SKM-1 (cell line): ENCODE results near the gene ZSWIM5.
"Not testable (repeated sequence)": the region's sequence is repeated elsewhere in the genome, so short reads cannot be mapped to it uniquely, and the experiment has no call there.

ENCODE experiments used
- DNase-seq: peaks from one replicate; lab custom pipeline; 2025; ENCODE audit not compliant: unreplicated experiment; lab: John Stamatoyannopoulos, UW

Gene ZSWIM5

DNA sequence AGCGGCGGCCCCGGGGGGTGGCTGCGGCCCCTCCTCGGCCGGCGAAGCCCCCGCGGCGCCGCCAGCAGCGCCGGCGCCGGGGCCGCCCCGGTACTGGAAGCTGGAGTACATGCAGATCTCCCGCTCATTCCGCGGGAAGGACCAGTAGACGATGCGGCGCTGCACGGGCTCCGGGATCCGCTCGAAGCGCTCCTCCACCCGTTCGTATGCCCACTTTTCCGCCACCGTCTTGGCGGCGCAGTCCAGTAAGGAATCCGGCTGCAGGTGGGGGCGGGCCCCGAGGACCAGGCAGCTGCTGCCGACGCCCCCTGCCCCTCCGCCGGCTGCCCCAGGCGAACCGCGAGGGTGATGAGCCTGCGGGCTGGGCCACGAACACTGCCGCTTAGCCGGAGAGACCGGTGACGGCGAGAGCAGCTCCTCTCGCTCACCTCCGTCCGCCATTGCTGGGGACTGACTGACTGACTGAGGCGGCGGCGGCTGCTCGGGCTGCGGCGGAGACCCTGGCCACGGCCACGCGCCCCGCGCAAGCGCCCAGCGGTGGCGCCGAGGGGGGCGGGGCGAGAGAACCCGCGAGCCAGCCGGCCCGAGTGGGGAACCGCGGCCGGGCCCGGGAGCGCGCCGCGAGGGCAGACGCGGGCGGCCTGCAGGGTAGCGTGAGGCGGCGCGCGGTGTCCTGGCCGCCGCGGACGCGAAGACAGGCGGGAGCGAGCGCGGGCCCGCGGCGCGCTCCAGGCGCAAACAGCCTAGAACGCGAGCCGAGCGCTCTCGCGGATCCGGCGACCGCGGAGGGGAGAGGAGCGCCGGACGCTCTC, at the start of gene ZSWIM5:
Gene ZSWIM5, minus strand, starts transcription at position 696 of the 812 bp plus-strand sequence. Its CDS starts 255 bp downstream, at position 441.
- DNase-seq = no peak

DNA sequence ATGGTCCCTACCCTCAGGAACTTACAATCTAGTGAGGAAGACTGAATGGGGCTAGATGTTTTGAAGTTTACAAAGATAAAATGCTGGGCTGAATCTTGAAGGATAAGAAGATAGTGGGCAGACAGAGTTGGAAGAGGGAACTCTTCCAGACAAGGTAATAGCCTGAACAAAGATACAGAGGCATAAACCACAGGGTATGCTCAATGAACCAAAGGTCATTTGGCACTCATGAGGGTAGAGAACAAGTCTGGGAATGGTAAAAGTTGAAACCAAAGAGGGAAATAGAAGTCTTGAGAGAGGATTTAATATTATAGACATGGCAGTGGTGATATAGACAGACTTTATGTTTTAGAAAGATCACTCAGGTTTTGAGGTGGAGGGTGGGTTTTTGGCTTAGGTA, 48.1 kb upstream of the ZSWIM5 start:
- no peak for DNase-seq

DNA sequence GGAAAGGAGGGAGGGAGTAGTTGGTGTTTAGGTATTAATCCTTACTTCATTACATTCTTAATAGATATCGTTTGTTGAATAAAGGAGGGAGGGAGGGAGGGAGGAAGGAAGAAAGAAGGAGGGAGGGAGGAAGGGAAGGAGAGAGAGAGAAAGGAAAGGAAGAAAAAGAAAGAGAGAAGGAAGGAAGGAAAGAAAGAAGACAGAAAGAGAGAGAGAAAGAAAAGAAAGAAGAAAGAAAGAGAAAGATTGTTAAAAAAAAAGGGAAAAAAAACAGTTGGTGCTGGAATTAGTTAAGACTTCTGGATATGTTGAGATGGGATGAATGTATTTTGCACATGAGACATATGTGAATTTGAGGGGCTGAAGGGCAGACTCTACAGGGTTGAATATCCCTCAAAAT, 44.1 kb upstream of the ZSWIM5 start:
- DNase-seq = no peak

DNA sequence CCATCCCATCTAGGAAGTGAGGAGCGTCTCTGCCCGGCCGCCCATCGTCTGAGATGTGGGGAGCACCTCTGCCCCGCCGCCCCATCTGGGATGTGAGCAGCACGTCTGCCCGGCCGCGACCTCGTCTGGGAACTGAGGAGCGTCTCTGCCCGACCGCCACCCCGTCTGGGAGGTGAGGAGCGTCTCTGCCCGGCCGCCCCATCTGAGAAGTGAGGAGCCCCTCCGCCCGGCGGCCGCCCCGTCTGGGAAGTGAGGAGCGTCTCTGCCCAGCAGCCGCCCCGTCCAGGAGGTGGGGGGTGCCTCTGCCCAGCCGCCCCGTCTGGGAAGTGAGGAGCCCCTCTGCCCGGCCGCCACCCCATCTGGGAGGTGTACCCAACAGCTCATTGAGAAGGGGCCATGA, 41.6 kb upstream of the ZSWIM5 start:
- not testable (repeated sequence) for DNase-seq

DNA sequence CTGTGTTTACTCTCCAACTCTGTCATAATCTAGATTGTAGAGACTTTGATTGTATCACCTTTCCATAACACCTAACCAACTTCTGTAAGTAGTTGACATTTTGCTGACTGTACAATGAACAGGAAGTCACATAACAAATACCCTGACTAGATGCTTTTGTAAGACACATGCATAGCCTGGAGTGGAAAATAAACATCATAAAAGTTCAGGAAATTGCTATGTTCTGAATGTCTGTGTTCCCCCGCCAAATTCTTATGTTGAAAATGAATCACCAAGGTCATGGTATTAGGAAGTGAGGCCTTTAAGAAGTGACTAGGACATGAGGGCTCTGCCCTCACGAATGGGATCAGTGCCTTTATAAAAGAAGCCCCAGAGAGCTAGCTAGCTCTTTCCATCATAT, 40.4 kb upstream of the ZSWIM5 start:
- no peak for DNase-seq

DNA sequence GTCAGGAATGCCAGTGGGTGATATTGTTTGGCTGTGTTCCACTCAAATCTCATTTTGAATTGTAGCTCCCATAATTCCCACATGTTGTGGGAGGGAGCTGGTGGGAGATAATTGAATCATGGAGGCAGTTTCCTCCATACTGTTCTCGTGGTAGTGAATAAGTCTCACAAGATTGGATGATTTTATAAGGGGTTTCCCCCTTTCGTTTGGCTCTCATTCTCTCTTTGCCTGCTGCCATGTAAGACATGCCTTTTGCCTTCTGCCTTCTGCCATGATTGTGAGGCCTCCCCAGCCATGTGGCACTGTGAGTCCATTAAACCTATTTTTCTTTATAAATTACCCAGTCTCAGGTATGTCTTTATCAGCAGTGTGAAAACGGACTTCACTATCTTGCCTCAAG, 40.0 kb upstream of the ZSWIM5 start:
- not testable (repeated sequence) for DNase-seq

DNA sequence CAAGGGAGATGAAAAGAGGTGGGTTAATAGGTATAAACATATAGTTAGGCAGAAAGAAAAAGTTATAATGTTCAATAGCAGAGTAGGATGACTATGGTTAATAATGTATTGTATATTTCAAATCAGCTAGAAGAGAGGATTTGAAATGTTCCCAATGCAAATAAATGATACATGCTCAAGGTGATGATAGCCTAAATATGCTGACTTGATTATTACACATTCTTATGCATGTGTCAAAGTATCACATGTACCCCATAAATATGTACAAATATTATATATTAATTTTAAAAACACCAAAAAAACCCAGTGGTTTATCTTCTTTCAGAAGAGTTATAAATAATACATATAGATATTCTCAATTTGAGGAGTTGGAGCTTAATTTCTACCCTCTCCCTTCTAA, 38.3 kb upstream of the ZSWIM5 start:
- DNase-seq = no peak

DNA sequence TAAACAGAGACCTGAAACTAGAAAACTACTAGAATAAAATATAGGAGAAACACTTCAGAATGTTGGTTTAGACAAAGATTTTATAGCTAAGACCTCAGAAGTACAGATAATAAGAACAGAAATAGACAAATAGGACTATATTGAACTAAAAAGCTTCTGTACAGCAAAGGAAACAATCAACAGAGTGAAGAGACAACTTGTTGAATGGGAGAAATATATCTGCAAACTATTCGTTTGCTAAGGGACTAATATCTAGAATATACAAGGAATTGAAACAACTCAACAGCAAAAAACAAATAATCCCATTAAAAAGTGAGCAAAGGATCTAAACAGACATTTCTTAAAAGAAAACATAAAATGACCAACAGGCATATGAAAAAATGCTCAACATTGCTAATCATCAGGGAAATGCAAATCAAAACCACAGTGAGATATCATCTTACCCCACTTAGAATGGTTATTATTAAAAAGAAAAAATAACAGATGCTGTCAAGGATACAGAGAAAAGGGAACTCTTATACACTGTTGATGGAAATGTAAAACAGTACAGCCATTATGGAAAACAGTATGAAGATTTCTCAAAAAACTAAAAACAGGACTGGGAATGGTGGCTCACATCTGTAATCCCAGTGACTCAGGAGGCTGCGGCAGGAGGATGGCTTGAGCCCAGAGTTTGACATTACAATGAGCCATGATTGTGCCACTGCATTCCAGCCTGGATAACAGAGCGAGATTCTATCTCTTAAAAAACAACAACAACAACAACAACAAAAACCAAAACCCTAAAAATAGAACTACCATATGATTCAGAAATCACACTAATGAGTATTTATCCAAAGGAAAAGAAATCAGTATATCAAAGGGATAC, 37.3 kb upstream of the ZSWIM5 start:
- no peak for DNase-seq

DNA sequence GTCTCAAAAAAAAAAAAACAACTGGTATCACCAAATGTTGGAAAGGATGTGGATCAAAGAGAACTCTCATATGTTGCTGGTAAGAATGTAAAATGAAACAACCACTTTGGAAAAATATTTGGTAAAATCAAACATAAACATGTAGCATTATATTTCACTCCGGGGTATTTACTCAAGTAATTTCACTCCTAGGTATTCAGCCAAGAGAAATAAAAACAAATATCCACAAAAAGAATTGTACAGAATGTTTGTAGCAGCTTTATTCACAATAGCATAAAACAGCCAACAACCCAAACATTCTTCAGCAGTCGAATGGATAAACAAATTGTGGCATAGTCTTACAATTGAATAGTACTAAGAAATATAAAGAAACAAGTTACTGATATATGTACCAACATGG, 32.4 kb upstream of the ZSWIM5 start:
- DNase-seq = no peak

DNA sequence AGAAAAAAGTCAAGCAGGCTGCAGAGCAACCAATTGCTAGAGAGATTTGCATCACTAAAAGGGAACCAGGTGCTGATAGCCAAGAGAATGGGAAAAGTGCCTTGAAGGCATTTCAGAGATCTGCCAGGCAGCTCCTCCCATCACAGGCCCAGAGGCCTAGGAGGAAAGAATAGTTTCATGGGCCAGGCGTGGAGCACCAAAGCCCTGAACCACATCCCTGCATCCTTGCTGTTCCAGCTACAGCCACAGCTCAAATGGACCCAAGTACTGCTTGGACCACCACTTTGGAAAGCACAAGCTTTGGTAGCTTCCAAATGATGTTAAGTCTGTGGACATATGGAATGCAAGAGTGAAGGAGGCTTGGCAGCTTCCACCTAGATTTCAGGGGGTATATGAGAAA, 29.7 kb upstream of the ZSWIM5 start:
- no peak for DNase-seq

DNA sequence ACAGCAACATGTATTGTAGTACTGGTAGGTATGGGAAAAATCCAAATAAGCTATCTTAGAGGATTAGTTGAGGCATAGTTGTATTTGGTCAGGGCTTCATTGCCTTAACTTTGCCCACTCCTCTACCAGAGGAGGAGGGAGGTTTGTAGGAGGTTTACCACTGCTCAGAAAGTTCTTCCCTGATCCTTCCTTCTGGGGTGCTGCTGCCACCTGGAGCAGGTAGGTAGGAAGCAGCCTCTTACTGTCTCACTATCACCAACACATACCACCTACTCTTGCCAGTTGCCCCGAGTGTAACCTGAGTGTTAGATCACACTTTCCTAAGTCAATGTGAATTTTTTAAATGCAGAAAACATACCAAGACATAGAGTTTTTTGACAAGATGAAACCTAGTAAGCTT, 24.1 kb upstream of the ZSWIM5 start:
- DNase-seq = no peak

DNA sequence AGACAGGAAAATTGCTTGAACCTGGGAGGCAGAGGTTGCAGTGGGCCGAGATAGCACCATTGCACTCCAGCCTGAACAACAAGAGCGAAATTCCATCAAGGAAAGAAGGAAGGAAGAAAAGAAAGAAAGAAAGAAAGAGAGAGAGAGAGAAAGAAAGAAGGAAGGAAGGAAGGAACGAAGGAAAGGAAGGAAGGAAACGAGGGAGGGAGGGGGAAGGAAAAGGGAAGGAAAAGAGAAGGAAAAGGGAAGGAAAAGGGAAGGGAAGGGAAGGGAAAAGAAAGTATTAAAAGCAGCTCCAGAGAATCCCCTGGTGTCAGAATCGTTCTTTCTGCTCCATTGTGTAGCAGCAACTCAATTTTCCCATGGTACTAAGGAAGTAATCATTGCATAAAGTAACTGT, 19.2 kb upstream of the ZSWIM5 start:
- DNase-seq = no peak

DNA sequence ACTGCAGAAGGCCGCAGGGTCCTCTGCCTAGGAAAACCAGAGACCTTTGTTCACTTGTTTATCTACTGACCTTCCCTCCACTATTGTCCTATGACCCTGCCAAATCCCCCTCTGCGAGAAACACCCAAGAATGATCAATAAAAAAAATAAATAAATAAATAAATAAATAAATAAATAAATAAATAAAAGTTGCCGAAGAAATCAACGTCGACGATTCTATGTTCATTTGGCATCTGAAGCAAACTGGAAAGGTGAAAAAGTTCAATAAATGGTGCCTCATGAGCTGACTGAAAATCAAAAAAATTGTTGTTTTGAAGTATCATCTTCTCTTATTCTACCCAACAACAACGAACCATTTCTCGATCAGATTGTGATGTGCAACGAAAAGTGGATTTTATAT, 17.3 kb upstream of the ZSWIM5 start:
- DNase-seq = not testable (repeated sequence)

DNA sequence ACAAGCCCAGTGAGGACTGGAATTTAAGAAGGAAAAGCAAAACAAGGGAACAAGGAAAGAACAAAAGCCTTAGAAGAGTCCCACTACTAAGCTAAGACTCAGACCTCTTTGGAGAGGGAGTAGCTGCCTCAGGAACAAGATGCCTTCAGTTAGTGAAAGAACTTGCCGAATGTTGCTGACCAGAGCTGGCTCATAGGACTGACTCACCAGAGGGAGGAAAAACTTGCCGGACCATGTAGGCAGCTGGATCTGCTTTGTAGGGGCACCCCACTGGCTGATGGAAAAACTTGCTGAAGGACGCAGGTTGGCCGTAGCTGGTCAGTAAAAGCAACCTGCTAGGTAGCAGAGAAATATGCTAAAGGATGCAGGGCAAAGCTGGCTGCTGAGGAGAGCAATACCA, 15.3 kb upstream of the ZSWIM5 start:
- no peak for DNase-seq

DNA sequence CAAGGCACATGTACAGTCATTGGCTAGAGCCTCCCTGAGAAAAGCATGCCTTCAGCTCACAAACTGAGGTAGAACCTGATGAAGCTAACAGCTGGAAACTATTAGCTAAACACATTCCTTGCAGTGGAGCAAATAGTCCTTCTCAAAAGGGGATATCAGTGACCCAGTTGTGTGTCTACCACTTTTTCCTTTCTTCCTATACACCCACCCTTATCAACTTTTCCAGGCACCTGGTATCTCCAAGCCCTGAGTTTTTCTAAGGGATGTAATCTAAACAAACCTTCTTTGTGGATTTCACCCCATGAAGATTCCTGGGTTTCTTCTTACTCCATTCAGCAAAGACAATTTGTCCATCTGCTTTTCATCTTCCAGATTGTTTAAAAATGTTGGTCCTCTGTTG, 10.5 kb upstream of the ZSWIM5 start:
- no peak for DNase-seq

DNA sequence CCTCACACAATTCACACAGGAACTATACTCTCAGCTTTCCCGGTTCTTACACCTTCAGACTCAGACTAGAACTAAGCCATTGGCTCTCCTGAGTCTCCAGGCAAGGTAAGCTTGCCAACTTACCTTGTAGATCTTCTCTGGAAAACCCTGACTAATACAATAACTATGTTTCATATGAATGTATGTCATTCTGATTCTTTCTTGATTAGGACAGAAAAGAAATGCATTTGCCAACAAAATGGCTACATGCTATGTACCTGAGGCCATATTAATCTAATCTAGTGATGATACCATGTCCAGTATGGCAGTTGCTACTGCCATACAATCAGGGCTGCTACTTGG, 9.8 kb upstream of the ZSWIM5 start:
- DNase-seq = no peak

DNA sequence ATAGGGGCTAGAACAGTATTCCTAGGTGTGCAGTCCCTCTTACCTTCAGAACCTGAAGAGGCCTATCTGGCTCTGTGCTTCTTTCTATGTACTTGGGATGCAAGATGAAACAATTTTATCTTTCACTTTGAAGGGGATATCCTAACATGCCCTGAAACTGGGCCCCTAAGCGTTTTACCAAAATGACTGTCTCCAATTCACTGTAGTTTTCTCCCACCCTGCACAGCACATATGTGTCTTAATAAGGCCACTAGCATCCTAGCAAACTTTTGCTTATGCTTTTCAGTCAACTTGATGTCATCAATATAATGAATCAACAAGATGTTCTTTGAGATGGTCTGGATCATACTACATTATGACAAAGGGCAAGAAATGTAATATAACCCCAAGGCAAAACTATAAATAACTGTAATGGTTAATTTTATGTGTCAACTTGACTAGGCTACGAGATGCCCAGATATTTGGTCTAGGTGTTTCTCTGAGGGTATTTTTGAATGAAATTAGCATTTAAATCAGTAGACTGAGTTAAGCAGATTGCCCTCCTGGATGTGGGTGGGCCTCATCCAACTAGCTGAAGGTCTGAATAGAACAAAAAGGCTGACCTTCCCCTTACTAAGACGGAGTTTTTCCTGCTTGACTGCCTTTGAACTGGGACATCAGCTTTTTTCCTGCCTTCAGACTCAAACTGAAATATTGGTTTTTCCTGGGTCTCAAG, 9.2 kb upstream of the ZSWIM5 start:
- no peak for DNase-seq

DNA sequence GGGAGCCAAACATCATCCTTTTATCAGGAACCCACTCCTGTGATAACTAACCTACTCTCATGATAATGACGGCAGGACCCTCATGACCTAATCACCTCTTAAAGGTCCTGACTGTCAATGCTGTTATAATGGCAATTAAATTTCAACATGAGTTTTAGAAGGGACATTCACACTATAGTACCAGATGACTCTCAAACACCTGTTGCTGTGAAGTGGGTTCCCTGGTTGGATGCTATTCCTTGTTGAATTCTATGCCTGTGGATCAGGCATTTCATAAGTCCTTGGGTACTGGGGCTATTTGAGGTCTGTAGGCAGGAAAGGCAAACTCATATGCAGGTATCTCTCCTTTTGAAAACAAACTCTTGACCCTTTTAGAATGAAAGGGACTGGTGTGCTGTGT, 7.5 kb upstream of the ZSWIM5 start:
- DNase-seq = no peak

DNA sequence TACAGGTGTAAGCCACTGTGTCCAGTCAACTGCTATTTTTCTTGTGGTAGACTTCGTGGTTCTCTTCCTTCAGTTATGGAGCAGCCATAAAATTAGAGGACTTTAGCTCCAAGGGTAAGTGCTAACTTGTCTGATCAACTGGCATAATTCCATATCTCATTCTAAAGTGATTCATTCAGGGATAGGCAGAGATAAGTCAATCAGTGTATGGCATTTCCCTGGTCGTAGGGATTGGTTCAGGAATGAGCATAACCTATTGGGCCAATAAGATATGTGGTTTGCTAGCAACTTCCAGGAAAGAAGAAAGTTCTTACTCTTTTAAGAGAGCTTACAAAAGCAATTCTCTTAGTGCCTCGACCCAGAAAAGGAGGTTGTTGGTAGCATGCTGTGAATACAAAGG, 4.7 kb upstream of the ZSWIM5 start:
- no peak for DNase-seq

DNA sequence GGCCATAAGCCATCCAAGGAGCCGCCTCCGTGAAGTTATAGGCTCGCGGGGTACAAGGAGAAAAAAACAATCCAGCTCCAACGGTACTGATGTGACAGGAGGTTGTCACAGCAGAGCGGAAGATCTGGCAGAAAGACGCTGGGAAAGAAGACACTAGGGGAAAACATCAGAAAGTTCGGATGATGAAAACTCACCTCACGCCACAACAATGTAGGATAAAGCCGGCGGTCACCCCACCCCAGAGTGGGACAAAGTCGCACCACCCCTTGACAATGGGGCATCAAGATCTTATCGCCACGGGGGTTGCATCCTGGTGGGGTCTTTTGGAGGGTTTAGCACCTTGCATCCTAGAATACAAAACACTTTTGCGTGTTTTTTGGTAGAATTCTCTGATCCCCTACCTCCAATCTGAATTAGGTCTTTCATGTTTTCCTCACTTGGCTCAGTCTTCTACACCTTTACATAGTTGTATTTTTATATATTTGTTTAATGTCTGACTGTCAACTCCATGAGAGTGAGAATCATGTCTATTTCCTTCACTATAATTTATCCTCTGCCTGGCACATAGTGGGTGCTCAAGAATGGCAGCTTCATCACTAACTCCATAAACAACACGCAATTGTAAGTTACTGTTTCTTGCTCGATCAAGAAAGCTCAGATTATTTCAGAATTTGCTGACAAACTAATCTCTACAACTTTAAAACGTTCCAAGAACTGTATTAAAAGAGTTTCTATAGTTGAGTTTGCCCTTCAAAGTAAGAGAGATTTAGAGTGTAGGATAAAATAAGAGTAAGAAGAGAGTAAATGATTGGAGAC, 611 bp upstream of the ZSWIM5 start:
- no peak for DNase-seq
